Adrenal gland (tissue), 12 donors: Measurements from ENCODE around the gene LUC7L. TPM values are rescaled to one million over a fixed set of nuclear protein-coding genes. Genes with fewer than 3 reads are reported as not detected.
"Not testable (repeated sequence)": the region's sequence is repeated elsewhere in the genome, so short reads cannot be mapped to it uniquely, and the experiment has no call there.

Experiments used
- DNase-seq, 7 donors: peaks; one replicate each; pipeline ENCODE4 v3.0.0-alpha.2; 2019 to 2020
- H3K27ac ChIP-seq, 5 donors: fragments of 200-600 bp; sonication (generic) in 4 of 5; 1 replicate in 3 of 5; 2 replicates in 2 of 5; pipeline versions ENCODE4 v1.5.1 to v1.8.0; 2016 to 2020; ENCODE audit warnings: mild to moderate bottlenecking in 1 of 5
- H3K27me3 ChIP-seq: fragments of 200-600 bp; 2 replicates; pipeline ENCODE4 v1.8.0; 2021
- H3K36me3 ChIP-seq, 2 donors: fragments of 200-600 bp; replicated peaks in 1 of 2; 1 replicate in 1 of 2; 2 replicates in 1 of 2; pipeline versions ENCODE4 v1.5.1 to v1.8.0; 2018 to 2022
- H3K4me1 ChIP-seq, 2 donors: fragments of 200-600 bp; replicated peaks in 1 of 2; 1 replicate in 1 of 2; 2 replicates in 1 of 2; pipeline versions ENCODE4 v1.5.1 to v1.8.0; 2018 to 2021
- H3K4me3 ChIP-seq, 4 donors: fragments of 200-600 bp; sonication (generic) in 3 of 4; one replicate each; pipeline ENCODE4 v1.5.1; 2016 to 2018
- H3K9me3 ChIP-seq, 3 donors: fragments of 200-600 bp; sonication (generic) in 1 of 3; replicated peaks in 1 of 3; 1 replicate in 2 of 3; 2 replicates in 1 of 3; pipeline versions ENCODE4 v1.5.1 to v1.8.0; 2016 to 2021
- POLR2A ChIP-seq, 2 donors: fragments of 450-650 bp; IDR thresholded peaks; one replicate each; pipeline ENCODE4 v1.6.1; 2017; ENCODE audit warnings: antibody characterized with exemption in 2 of 2, mild to moderate bottlenecking in 2 of 2, moderate library complexity in 1 of 2
- WGBS, 4 donors: extraction: QIAGEN DNeasy Blood & Tissue Kit in 2 of 4; methylation state at CpG; one replicate each; pipeline versions ENCODE4 v1.1.5 to v1.1.7; 2013 to 2017; 5-methylcytosine and 5-hydroxymethylcytosine counted together
- intact Hi-C, 2 donors: fragments of 100-400 bp; cut with DNase I; formaldehyde crosslinking; loops; one replicate each; pipeline versions ENCODE4 v1.14.1 to v1.15.0; 2022 to 2023
- polyA plus RNA-seq, 3 donors: library from polyadenylated mRNA; stranded (reverse); fragments of 200-250 nt in 2 of 3; fragments of 350-450 nt in 1 of 3; fragmentation: Illumina TruSeq in 1 of 3; extraction: RNeasy Lipid Tissue Mini Kit (QIAGEN cat#74804) in 1 of 3; gene quantifications; one replicate each; pipeline ENCODE4 v1.2.3, GENCODE V29; 2013 to 2014
- total RNA-seq, 9 donors: library from RNA; depleted of rRNA in 4 of 9; stranded (reverse); fragments of >200 nt in 4 of 9; fragments of 120-200 nt in 1 of 9; fragmentation: NEBNext Ultra II Directional in 1 of 9; extraction: Animal tissue kit (Norgen Biotek cat#: 25700) in 1 of 9; gene quantifications; one replicate each; pipeline versions ENCODE4 v1.1.0 to v1.2.4, GENCODE V29; 2013 to 2023
- TF ChIP-seq, protein P1 (sequence below), 6 experiments: fragments of 450-650 bp in 4 of 6; fragments of 200-600 bp in 2 of 6; sonication (generic) in 1 of 6; IDR thresholded peaks; 1 replicate in 5 of 6; 2 replicates in 1 of 6; pipeline versions ENCODE4 v1.5.1 to v1.8.0; 2016 to 2021; ENCODE audit warnings: antibody characterized with exemption in 6 of 6, mild to moderate bottlenecking in 2 of 6, moderate library complexity in 1 of 6
- donor health status: healthy with polysubstance abuse.
- donor health status: Bipolar disorder and iron deficiency.
- donor health status: DM: yes; HTN: yes; CAD: no.
- donor health status: DM: no; HTN: no; CAD: no.
- donor health status: DM: no; HTN: no; CAD: no.
- donor health status: DM: yes; HTN: yes; CAD: no.

LUC7L gene
- total and polyA plus RNA-seq, 12 donors, result 19.7 to 700 (median 79.1) TPM

- no peak for TF ChIP-seq POLR2A (IDR thresholded peaks at IDR 0.05)
- TF ChIP-seq, protein P1, sequence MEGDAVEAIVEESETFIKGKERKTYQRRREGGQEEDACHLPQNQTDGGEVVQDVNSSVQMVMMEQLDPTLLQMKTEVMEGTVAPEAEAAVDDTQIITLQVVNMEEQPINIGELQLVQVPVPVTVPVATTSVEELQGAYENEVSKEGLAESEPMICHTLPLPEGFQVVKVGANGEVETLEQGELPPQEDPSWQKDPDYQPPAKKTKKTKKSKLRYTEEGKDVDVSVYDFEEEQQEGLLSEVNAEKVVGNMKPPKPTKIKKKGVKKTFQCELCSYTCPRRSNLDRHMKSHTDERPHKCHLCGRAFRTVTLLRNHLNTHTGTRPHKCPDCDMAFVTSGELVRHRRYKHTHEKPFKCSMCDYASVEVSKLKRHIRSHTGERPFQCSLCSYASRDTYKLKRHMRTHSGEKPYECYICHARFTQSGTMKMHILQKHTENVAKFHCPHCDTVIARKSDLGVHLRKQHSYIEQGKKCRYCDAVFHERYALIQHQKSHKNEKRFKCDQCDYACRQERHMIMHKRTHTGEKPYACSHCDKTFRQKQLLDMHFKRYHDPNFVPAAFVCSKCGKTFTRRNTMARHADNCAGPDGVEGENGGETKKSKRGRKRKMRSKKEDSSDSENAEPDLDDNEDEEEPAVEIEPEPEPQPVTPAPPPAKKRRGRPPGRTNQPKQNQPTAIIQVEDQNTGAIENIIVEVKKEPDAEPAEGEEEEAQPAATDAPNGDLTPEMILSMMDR (IDR thresholded peaks at IDR 0.05), result no peak
- DNase-seq, result no peak
- Histone ChIP-seq H3K36me3 (no peaks in the 10 kb centered on the region), H3K4me1 (peaks cover 5 to 17% of the 10 kb centered on the region in 2 donors), H3K9me3 (no peaks in the 10 kb centered on the region), H3K27ac (no peak overlapping the region), H3K4me3 (no peak overlapping the region), H3K27me3 (peaks cover 53% of the 10 kb centered on the region)
- intact Hi-C loops, result no loop called here
- WGBS, 4 donors, result 78 to 84% (median 80%) methylated on average over 11 of the region's 11 CpGs
These were observed 50.6 kb downstream of the LUC7L start for GRCh38 chr16:178668-179015.

DNA sequence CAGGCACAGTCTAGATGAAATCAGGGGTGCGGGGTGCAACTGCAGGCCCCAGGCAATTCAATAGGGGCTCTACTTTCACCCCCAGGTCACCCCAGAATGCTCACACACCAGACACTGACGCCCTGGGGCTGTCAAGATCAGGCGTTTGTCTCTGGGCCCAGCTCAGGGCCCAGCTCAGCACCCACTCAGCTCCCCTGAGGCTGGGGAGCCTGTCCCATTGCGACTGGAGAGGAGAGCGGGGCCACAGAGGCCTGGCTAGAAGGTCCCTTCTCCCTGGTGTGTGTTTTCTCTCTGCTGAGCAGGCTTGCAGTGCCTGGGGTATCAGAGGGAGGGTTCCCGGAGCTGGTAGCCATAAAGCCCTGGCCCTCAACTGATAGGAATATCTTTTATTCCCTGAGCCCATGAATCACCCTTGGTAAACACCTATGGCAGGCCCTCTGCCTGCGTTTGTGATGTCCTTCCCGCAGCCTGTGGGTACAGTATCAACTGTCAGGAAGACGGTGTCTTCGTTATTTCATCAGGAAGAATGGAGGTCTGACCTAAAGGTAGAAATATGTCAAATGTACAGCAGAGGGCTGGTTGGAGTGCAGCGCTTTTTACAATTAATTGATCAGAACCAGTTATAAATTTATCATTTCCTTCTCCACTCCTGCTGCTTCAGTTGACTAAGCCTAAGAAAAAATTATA lies 51.1 kb downstream of the LUC7L start:
- TF ChIP-seq, protein P1 (IDR thresholded peaks at IDR 0.05), result no peak
- TF ChIP-seq POLR2A (IDR thresholded peaks at IDR 0.05), result no peak
- 64 to 72% (median 69%) methylated on average over 8 to 11 of the region's 11 CpGs for WGBS, 4 donors
- no peak for DNase-seq
- Histone ChIP-seq H3K4me3 (no peak overlapping the region), H3K27ac (no peak overlapping the region), H3K27me3 (peaks cover 53% of the 10 kb centered on the region), H3K9me3 (no peaks in the 10 kb centered on the region), H3K36me3 (no peaks in the 10 kb centered on the region), H3K4me1 (peaks cover 5 to 17% of the 10 kb centered on the region in 2 donors)
- intact Hi-C loops, result no loop called here

GRCh38 chr16:177394-177822 lies 51.8 kb downstream of the LUC7L start:
- Histone ChIP-seq H3K36me3 (no peaks in the 10 kb centered on the region), H3K27me3 (peaks cover 53% of the 10 kb centered on the region), H3K9me3 (no peaks in the 10 kb centered on the region), H3K4me1 (peaks cover 5 to 17% of the 10 kb centered on the region in 2 donors), H3K27ac (no peak overlapping the region), H3K4me3 (no peak overlapping the region)
- no peak for TF ChIP-seq POLR2A (IDR thresholded peaks at IDR 0.05)
- DNase-seq, result no peak
- WGBS, 4 donors, result 8 to 11% (median 9%) methylated on average over 9 to 13 of the region's 13 CpGs
- intact Hi-C loops, result no loop called here

GRCh38 chr16:176477-177382 lies 52.5 kb downstream of the LUC7L start, which contains the start of gene HBA1:
Gene HBA1 (plus strand): TSS chr16:176680. CDS start chr16:176717, 37 bp downstream.
- H3K27ac ChIP-seq, H3K9me3 ChIP-seq, intact Hi-C loops, H3K4me3 ChIP-seq, DNase-seq, H3K36me3 ChIP-seq: not testable (repeated sequence)
- 3 to 14% (median 6%) methylated on average over 10 to 35 of the region's 88 CpGs; no CpG with 5 or more reads in 1 of the 4 donors for WGBS, 4 donors
- peaks cover 53% of the 10 kb centered on the region for H3K27me3 ChIP-seq
- peaks cover 5 to 17% of the 10 kb centered on the region in 2 donors for H3K4me1 ChIP-seq

- H3K27me3 ChIP-seq, result peaks cover 58% of the 10 kb centered on the region
- intact Hi-C loops, result not testable (repeated sequence)
- 0 to 2% methylated on average over 20 to 22 of the region's 39 CpGs; no CpG with 5 or more reads in 2 of the 4 donors for WGBS, 4 donors
These were observed 53.2 kb downstream of the LUC7L start for GRCh38 chr16:176006-176405.

More at GRCh38 chr16:176006-176405, 53.2 kb downstream of the LUC7L start:
- not testable (repeated sequence) for H3K4me3 ChIP-seq, DNase-seq, H3K27ac ChIP-seq, H3K9me3 ChIP-seq, H3K36me3 ChIP-seq
- peaks cover 5 to 12% of the 10 kb centered on the region in 2 donors for H3K4me1 ChIP-seq
